Progenitor cell of endocrine pancreas (in vitro differentiated cells): ENCODE measurements around the gene SYTL3. TPM values are rescaled to one million over a fixed set of nuclear protein-coding genes. Genes with fewer than 3 reads are reported as not detected.

ENCODE experiments used
- DNase-seq: peaks from one replicate; pipeline ENCODE4 v3.0.0; 2021; ENCODE audit warnings: low spot score; ENCODE audit not compliant: unreplicated experiment
- H3K27ac Mint-ChIP-seq: 2 replicates; pipeline ENCODE4 v1.8.0; 2021; ENCODE audit warnings: mild to moderate bottlenecking, moderate library complexity, mixed read lengths
- H3K27me3 Mint-ChIP-seq: 2 replicates; pipeline ENCODE4 v1.8.0; 2021; ENCODE audit warnings: mixed read lengths
- H3K36me3 Mint-ChIP-seq: 2 replicates; pipeline ENCODE4 v1.8.0; 2022; ENCODE audit warnings: mixed read lengths; ENCODE audit not compliant: insufficient read depth
- H3K4me1 Mint-ChIP-seq: 2 replicates; pipeline ENCODE4 v1.8.0; 2021; ENCODE audit warnings: low read depth, mixed read lengths
- H3K4me3 Mint-ChIP-seq: 2 replicates; pipeline ENCODE4 v1.8.0; 2021; ENCODE audit warnings: low read depth, mild to moderate bottlenecking, moderate library complexity, mixed read lengths
- H3K9me3 Mint-ChIP-seq: 2 replicates; pipeline ENCODE4 v1.8.0; 2021; ENCODE audit warnings: low read depth, mixed read lengths
- CTCF ChIP-seq: fragments of 200-600 bp; sonication (generic); IDR thresholded peaks from one replicate; pipeline ENCODE4 v1.5.0; 2021; ENCODE audit warnings: antibody characterized with exemption, mild to moderate bottlenecking; ENCODE audit not compliant: unreplicated experiment
- total RNA-seq: library from RNA; stranded (reverse); gene quantifications from 2 replicates; pipeline ENCODE4 v1.2.1, GENCODE V29; 2021

SYTL3 gene
- total RNA-seq, 1 donor from 2014 or later: 2.1 TPM

DNA sequence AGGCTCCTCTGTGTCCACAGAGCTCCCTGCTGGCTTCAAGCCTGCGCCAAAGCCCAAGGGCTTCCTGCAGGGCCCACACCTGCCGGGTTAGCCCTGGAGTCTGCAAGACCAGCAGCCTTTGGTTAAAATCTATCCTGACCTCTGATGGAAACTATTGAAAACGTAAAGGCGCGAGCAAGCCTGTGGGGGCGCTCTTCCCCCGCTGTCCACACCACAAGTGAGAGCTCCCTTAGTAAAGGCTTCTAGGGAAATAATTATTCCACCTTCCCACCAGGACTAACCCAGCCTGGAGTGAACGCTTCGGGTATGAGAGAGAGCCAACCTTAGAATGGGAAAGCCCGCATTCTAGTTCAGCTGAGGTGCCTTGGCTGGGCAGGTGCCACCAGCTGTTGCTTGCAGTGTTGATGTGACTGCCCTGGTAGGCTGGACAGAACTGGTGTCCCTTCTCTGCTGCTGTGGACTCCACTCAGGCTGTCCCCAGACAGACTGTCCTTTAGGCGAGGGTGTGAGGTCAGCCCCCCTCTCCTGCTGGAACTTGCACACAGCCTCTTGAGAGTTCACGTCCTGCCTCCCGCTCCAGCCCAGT lies 68.7 kb downstream of the SYTL3 start:
- no peak overlapping the region for H3K4me3 Mint-ChIP-seq
- DNase-seq: peak; percentile 42
- no peaks in the 10 kb centered on the region for H3K27me3 Mint-ChIP-seq
- no peak overlapping the region for H3K27ac Mint-ChIP-seq
- peaks cover 10% of the 10 kb centered on the region for H3K4me1 Mint-ChIP-seq
- H3K9me3 Mint-ChIP-seq: no peaks in the 10 kb centered on the region
- H3K36me3 Mint-ChIP-seq: no peaks in the 10 kb centered on the region
- peak; percentile 90 for TF ChIP-seq CTCF

GRCh38 chr6:158722176-158722729 lies 72.4 kb downstream of the SYTL3 start:
- TF ChIP-seq CTCF: no peak
- Mint-ChIP-seq H3K27me3 (no peaks in the 10 kb centered on the region), H3K4me1 (peaks cover 7% of the 10 kb centered on the region), H3K27ac (no peak overlapping the region), H3K9me3 (no peaks in the 10 kb centered on the region), H3K36me3 (no peaks in the 10 kb centered on the region), H3K4me3 (no peak overlapping the region)
- DNase-seq: no peak

GRCh38 chr6:158725704-158726103 lies 75.8 kb downstream of the SYTL3 start:
- Mint-ChIP-seq H3K27ac (no peak overlapping the region), H3K4me3 (no peak overlapping the region), H3K4me1 (no peaks in the 10 kb centered on the region), H3K36me3 (no peaks in the 10 kb centered on the region), H3K27me3 (no peaks in the 10 kb centered on the region), H3K9me3 (peaks cover 3% of the 10 kb centered on the region)
- no peak for TF ChIP-seq CTCF
- no peak for DNase-seq

DNA sequence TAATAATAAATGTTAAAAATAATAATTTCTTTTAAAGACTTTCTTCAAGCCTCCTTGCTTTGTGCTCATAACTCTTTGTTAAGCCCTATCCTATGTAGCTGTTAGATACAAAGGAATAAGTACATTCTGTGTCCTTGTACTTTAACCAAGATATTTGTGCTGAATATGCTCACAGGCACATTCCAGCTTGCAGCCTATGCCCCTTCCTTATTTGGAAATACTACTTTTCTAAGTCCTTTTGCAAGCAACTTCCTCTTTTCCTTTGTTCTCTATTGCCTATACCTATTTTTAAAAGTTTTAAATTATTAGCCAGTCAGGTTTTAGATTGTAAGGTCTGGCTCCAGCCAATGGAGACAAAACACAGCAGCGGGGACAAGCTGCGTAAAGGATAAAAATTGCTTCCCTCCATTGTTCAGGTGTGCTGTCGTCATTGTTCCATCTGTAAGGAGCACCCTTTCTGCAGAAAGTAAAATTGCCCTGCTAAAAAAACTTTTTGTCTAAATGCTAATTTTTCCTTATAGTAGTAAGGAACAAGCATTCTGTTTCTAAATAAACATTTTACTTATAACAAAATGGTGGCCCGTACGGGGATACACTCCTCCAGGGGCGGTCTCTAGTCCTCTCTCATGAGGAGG lies 80.2 kb downstream of the SYTL3 start:
- no peaks in the 10 kb centered on the region for H3K27me3 Mint-ChIP-seq
- H3K4me3 Mint-ChIP-seq: no peak overlapping the region
- no peak for TF ChIP-seq CTCF
- H3K27ac Mint-ChIP-seq: no peak overlapping the region
- no peak for DNase-seq
- H3K9me3 Mint-ChIP-seq: peaks cover 3% of the 10 kb centered on the region
- H3K36me3 Mint-ChIP-seq: no peaks in the 10 kb centered on the region
- H3K4me1 Mint-ChIP-seq: no peaks in the 10 kb centered on the region

- H3K27me3 Mint-ChIP-seq: no peaks in the 10 kb centered on the region
- no peak for TF ChIP-seq CTCF
- DNase-seq: no peak
- H3K9me3 Mint-ChIP-seq: peaks cover 3% of the 10 kb centered on the region
- no peak overlapping the region for H3K27ac Mint-ChIP-seq
- H3K4me3 Mint-ChIP-seq: no peak overlapping the region
- no peaks in the 10 kb centered on the region for H3K36me3 Mint-ChIP-seq
- H3K4me1 Mint-ChIP-seq: no peaks in the 10 kb centered on the region
Measured at GRCh38 chr6:158730541-158730907, 80.7 kb downstream of the SYTL3 start.
